GM12878 (cell line): ENCODE data around the gene SEMA3G. TPM values are rescaled to one million over a fixed set of nuclear protein-coding genes. Genes with fewer than 3 reads are reported as not detected.

Experiments used
- ATAC-seq: fragments of 200-7000 bp; cut with Tn5 transposase; 3 replicates; pipeline ENCODE4 v1.9.1; 2020; ENCODE audit warnings: mild to moderate bottlenecking, moderate library complexity
- BruUV-seq: library from RNA; stranded (reverse); fragments of 400-500 nt; replicated peaks from 2 replicates; lab custom pipeline; 2021; lab: Mats Ljungman, UMichigan
- CTCF ChIA-PET: fragments of 300-600 bp; sonication (Branson Sonifier 250); formaldehyde crosslinking; extraction: SDS; loops from one replicate; lab custom pipeline; 2021; ENCODE audit warnings: inconsistent platforms; lab: Yijun Ruan, JAX
- POLR2A ChIA-PET: fragments of 350-600 bp; formaldehyde crosslinking; extraction: SDS; loops from one replicate; lab custom pipeline; 2021; ENCODE audit warnings: inconsistent platforms; lab: Charles Lee
- RAD21 ChIA-PET: fragments of 300-600 bp; sonication (Branson Sonifier 250); formaldehyde crosslinking; loops from one replicate; lab custom pipeline; 2023; ENCODE audit warnings: antibody characterized with exemption; ENCODE audit not compliant: unreplicated experiment; lab: Charles Lee
- SMC1A ChIA-PET: fragments of 300-600 bp; sonication (Branson Sonifier 250); formaldehyde crosslinking; loops from one replicate; lab custom pipeline; 2023; ENCODE audit not compliant: unreplicated experiment, uncharacterized antibody; lab: Charles Lee
- DNase-seq: peaks from one replicate; pipeline ENCODE4 v3.0.0-alpha.2; 2011; ENCODE audit warnings: low read depth, low spot score
- FAIRE-seq: peaks from 3 replicates; lab custom pipeline; 2011; peaks lifted over from hg19 to GRCh38; lab: Jason Lieb, UNC
- H2AFZ ChIP-seq: 2 replicates; pipeline ENCODE4 v1.6.0; 2011; ENCODE audit warnings: low read depth, low read length, control low read depth; ENCODE audit not compliant: control insufficient read depth
- H3K27ac ChIP-seq: 2 replicates; pipeline ENCODE4 v1.5.1; 2011; ENCODE audit warnings: control low read depth; ENCODE audit not compliant: control insufficient read depth, insufficient read depth
- H3K27me3 ChIP-seq, 2 experiments: replicated peaks in 1 of 2; 2 replicates each; pipeline versions ENCODE4 v1.6.0 to v1.6.1; 2011; ENCODE audit warnings: low read length in 1 of 2; ENCODE audit not compliant: control insufficient read depth in 2 of 2, insufficient read depth in 2 of 2
- H3K36me3 ChIP-seq, 2 experiments: 2 replicates each; pipeline ENCODE4 v1.5.1; 2011; ENCODE audit warnings: low read length in 1 of 2; ENCODE audit not compliant: control insufficient read depth in 2 of 2, insufficient read depth in 2 of 2
- H3K4me1 ChIP-seq: 2 replicates; pipeline ENCODE4 v1.6.1; 2011; ENCODE audit warnings: mild to moderate bottlenecking, low read length, moderate library complexity, mixed read lengths; ENCODE audit not compliant: control insufficient read depth, insufficient read depth
- H3K4me2 ChIP-seq: 2 replicates; pipeline ENCODE4 v1.6.0; 2011; ENCODE audit warnings: control low read depth; ENCODE audit not compliant: control insufficient read depth, insufficient read depth
- H3K4me3 ChIP-seq: fragments of 200-600 bp; sonication (generic); 2 replicates; pipeline ENCODE4 v1.5.1; 2016
- H3K79me2 ChIP-seq: 2 replicates; pipeline ENCODE4 v1.6.0; 2011; ENCODE audit warnings: low read length; ENCODE audit not compliant: control insufficient read depth, insufficient read depth
- H3K9ac ChIP-seq: 2 replicates; pipeline ENCODE4 v1.8.0; 2011; ENCODE audit warnings: low read length, control low read depth, mixed read lengths; ENCODE audit not compliant: control insufficient read depth, insufficient read depth
- H3K9me3 ChIP-seq: replicated peaks from 3 replicates; pipeline ENCODE4 v1.5.1; 2011; ENCODE audit warnings: mild to moderate bottlenecking, low read length; ENCODE audit not compliant: control insufficient read depth, insufficient read depth
- H4K20me1 ChIP-seq: 2 replicates; pipeline ENCODE4 v1.6.0; 2011; ENCODE audit not compliant: control insufficient read depth, insufficient read depth
- FOXM1 ChIP-seq: IDR thresholded peaks from 2 replicates; pipeline ENCODE4 v1.6.1; 2012; ENCODE audit warnings: low read depth, mild to moderate bottlenecking, inconsistent platforms, low read length, moderate library complexity
- IRF5 ChIP-seq: fragments of 450-650 bp; IDR thresholded peaks from 2 replicates; pipeline ENCODE4 v1.6.1; 2017; ENCODE audit warnings: borderline replicate concordance
- SIX5 ChIP-seq: IDR thresholded peaks from 2 replicates; pipeline ENCODE4 v1.6.1; 2011; ENCODE audit warnings: mild to moderate bottlenecking, low read depth, low read length, moderate library complexity; ENCODE audit not compliant: severe bottlenecking
- SMARCA5 ChIP-seq: fragments of 450-650 bp; IDR thresholded peaks from 2 replicates; pipeline ENCODE4 v1.6.1; 2017; ENCODE audit warnings: mild to moderate bottlenecking
- ZNF24 ChIP-seq: fragments of 450-650 bp; IDR thresholded peaks from 2 replicates; pipeline ENCODE4 v1.6.1; 2017; ENCODE audit warnings: antibody characterized with exemption, mild to moderate bottlenecking
- WGBS: methylation state at CpG from one replicate; pipeline ENCODE4 v1.1.6; 2016; ENCODE audit warnings: low lambda C conversion rate; ENCODE audit not compliant: insufficient replicate concordance, insufficient coverage; ENCODE audit errors: missing lambda C conversion rate; 5-methylcytosine and 5-hydroxymethylcytosine counted together
- in situ Hi-C: fragments of 300-500 bp; cut with MboI; formaldehyde crosslinking; loops from 9 replicates; pipeline ENCODE4 v1.14.3; 2018; ENCODE audit warnings: mixed read lengths
- intact Hi-C: fragments of 100-400 bp; cut with micrococcal nuclease; formaldehyde crosslinking; loops from one replicate; pipeline ENCODE4 v1.14.2; 2022; ENCODE audit not compliant: unreplicated experiment
- polyA plus RNA-seq, 11 experiments: library from polyadenylated mRNA; depleted of rRNA in 4 of 11; unstranded in 6 of 11; stranded (reverse) in 5 of 11; fragments of >200 nt; fragmentation: Nextera tagmentation in 4 of 11; fragmentation: Illumina TruSeq in 1 of 11; extraction: Ambion mirVana in 4 of 11; extraction: Trizol in 1 of 11; gene quantifications; 1 replicate in 1 of 11; 2 replicates in 10 of 11; pipeline versions ENCODE4 v1.2.1 to v1.2.3, GENCODE V29; 2011 to 2016; ENCODE audit warnings: inconsistent platforms in 2 of 11, missing spikeins in 2 of 11, low read depth in 1 of 11
- total RNA-seq, 4 experiments: library from RNA; depleted of rRNA in 3 of 4; stranded (reverse); fragments of >200 nt in 3 of 4; fragmentation: Illumina TruSeq in 1 of 4; extraction: Trizol in 1 of 4; gene quantifications; 2 replicates each; pipeline versions ENCODE4 v1.2.1 to v1.2.3, GENCODE V29; 2013 to 2021
- TF ChIP-seq, protein P1 (sequence below): fragments of 450-650 bp; IDR thresholded peaks from 2 replicates; pipeline ENCODE4 v1.6.1; 2017; ENCODE audit warnings: low read depth, mild to moderate bottlenecking, moderate library complexity
- TF ChIP-seq, protein P2 (sequence below): fragments of 450-650 bp; IDR thresholded peaks from 2 replicates; pipeline ENCODE4 v1.6.1; 2017; ENCODE audit warnings: mild to moderate bottlenecking, low read depth, inconsistent platforms; ENCODE audit not compliant: poor library complexity, severe bottlenecking
- TF ChIP-seq, protein P3 (sequence below): fragments of 450-650 bp; IDR thresholded peaks from 2 replicates; pipeline ENCODE4 v1.6.1; 2017; ENCODE audit warnings: mild to moderate bottlenecking, moderate library complexity

The SEMA3G gene
- total and polyA plus RNA-seq, 10 of the 15 experiments (the other 5 are each of a cell fraction or from before 2014, with no cell fraction given) = 0.03 to 0.04 TPM; not detected in 8

DNA sequence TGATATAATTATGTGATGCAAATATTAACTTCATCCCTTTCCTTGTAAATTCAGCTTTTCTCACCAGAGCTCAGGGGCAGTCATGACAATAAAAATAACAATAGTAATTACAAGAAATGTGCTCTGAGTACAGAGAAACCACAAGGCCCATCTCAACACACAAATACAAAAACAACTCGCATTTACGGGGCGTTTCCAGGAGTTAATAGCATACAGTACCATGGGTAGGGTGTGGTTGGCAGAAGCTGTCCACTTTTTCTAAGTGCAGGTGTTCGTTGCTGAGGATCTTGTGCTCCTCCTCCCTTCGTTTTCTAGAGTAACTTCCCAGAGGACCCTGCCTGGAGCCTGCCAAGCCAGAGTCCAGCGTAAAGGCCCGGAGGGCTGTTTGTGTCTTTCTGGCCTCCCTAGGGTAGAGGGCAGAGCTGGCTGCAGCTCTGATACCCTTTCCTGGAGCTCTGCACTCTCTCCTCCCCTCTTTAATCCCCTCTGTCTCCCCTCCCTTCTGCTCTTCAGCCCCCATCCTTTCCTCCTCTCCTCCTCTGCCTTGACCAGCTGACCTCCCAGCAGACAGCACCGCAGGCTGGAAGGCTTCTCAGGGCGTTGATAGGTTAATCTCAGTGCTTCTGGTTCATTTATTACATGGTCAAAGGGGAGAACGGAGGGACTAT is 11.4 kb downstream of the SEMA3G start:
- 43% methylated on average over 10 of the region's 10 CpGs for whole genome bisulfite sequencing
- DNase-seq (no peak), FAIRE-seq (no peak), ATAC-seq (no peak)
- TF ChIP-seq, protein P1, sequence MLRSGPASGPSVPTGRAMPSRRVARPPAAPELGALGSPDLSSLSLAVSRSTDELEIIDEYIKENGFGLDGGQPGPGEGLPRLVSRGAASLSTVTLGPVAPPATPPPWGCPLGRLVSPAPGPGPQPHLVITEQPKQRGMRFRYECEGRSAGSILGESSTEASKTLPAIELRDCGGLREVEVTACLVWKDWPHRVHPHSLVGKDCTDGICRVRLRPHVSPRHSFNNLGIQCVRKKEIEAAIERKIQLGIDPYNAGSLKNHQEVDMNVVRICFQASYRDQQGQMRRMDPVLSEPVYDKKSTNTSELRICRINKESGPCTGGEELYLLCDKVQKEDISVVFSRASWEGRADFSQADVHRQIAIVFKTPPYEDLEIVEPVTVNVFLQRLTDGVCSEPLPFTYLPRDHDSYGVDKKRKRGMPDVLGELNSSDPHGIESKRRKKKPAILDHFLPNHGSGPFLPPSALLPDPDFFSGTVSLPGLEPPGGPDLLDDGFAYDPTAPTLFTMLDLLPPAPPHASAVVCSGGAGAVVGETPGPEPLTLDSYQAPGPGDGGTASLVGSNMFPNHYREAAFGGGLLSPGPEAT = no peak
- TF ChIP-seq, protein P2, sequence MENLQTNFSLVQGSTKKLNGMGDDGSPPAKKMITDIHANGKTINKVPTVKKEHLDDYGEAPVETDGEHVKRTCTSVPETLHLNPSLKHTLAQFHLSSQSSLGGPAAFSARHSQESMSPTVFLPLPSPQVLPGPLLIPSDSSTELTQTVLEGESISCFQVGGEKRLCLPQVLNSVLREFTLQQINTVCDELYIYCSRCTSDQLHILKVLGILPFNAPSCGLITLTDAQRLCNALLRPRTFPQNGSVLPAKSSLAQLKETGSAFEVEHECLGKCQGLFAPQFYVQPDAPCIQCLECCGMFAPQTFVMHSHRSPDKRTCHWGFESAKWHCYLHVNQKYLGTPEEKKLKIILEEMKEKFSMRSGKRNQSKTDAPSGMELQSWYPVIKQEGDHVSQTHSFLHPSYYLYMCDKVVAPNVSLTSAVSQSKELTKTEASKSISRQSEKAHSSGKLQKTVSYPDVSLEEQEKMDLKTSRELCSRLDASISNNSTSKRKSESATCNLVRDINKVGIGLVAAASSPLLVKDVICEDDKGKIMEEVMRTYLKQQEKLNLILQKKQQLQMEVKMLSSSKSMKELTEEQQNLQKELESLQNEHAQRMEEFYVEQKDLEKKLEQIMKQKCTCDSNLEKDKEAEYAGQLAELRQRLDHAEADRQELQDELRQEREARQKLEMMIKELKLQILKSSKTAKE = no peak
- TF ChIP-seq, protein P3, sequence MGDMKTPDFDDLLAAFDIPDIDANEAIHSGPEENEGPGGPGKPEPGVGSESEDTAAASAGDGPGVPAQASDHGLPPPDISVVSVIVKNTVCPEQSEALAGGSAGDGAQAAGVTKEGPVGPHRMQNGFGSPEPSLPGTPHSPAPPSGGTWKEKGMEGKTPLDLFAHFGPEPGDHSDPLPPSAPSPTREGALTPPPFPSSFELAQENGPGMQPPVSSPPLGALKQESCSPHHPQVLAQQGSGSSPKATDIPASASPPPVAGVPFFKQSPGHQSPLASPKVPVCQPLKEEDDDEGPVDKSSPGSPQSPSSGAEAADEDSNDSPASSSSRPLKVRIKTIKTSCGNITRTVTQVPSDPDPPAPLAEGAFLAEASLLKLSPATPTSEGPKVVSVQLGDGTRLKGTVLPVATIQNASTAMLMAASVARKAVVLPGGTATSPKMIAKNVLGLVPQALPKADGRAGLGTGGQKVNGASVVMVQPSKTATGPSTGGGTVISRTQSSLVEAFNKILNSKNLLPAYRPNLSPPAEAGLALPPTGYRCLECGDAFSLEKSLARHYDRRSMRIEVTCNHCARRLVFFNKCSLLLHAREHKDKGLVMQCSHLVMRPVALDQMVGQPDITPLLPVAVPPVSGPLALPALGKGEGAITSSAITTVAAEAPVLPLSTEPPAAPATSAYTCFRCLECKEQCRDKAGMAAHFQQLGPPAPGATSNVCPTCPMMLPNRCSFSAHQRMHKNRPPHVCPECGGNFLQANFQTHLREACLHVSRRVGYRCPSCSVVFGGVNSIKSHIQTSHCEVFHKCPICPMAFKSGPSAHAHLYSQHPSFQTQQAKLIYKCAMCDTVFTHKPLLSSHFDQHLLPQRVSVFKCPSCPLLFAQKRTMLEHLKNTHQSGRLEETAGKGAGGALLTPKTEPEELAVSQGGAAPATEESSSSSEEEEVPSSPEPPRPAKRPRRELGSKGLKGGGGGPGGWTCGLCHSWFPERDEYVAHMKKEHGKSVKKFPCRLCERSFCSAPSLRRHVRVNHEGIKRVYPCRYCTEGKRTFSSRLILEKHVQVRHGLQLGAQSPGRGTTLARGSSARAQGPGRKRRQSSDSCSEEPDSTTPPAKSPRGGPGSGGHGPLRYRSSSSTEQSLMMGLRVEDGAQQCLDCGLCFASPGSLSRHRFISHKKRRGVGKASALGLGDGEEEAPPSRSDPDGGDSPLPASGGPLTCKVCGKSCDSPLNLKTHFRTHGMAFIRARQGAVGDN = no peak
- TF ChIP-seq ZNF24 (no peak), SIX5 (no peak), SMARCA5 (no peak), FOXM1 (no peak), IRF5 (no peak)
- H3K4me1 ChIP-seq = no peaks in the 10 kb centered on the region
- RAD21 ChIA-PET = no interaction called here
- no peaks in the 10 kb centered on the region for H3K9me3 ChIP-seq
- H3K27ac ChIP-seq = no peak overlapping the region
- POLR2A ChIA-PET = no interaction called here
- H3K36me3 ChIP-seq = no peaks in the 10 kb centered on the region
- intact Hi-C loops = no loop called here
- no peak overlapping the region for H3K4me2 ChIP-seq
- H2AFZ ChIP-seq = no peak overlapping the region
- SMC1A ChIA-PET = interaction anchor here (1.1 to 1.2 kb wide), 2 partner anchors 13 to 14 kb away, joined by 3 read pairs; no protein-coding TSS in a partner anchor
- H3K4me3 ChIP-seq = no peak overlapping the region
- CTCF ChIA-PET = interaction anchor here (1.0 to 4.2 kb wide), 3 partner anchors 13 to 94 kb away, joined by 3 to 35 read pairs (median 5); partner anchors contain the start of gene SEMA3G
- no peaks in the 10 kb centered on the region for H3K27me3 ChIP-seq
- H3K79me2 ChIP-seq = no peaks in the 10 kb centered on the region
- no peak overlapping the region for H3K9ac ChIP-seq
- BruUV-seq = no TSS peak
- in situ Hi-C loops = no loop called here
- H4K20me1 ChIP-seq = no peaks in the 10 kb centered on the region
